Stimulated activated CD4-positive, alpha-beta T cell treated with anti-CD3 and anti-CD28 coated beads, Interleukin-1b, Interleukin-23, amount 100 ng/mL, for 1 hour (primary cell): ENCODE measurements around the gene VPS51.

Experiments used
- DNase-seq, 2 donors: peaks; one replicate each; pipeline ENCODE4 v3.0.0-alpha.2; 2020; ENCODE audit warnings: low read depth in 2 of 2

The VPS51 gene

DNA sequence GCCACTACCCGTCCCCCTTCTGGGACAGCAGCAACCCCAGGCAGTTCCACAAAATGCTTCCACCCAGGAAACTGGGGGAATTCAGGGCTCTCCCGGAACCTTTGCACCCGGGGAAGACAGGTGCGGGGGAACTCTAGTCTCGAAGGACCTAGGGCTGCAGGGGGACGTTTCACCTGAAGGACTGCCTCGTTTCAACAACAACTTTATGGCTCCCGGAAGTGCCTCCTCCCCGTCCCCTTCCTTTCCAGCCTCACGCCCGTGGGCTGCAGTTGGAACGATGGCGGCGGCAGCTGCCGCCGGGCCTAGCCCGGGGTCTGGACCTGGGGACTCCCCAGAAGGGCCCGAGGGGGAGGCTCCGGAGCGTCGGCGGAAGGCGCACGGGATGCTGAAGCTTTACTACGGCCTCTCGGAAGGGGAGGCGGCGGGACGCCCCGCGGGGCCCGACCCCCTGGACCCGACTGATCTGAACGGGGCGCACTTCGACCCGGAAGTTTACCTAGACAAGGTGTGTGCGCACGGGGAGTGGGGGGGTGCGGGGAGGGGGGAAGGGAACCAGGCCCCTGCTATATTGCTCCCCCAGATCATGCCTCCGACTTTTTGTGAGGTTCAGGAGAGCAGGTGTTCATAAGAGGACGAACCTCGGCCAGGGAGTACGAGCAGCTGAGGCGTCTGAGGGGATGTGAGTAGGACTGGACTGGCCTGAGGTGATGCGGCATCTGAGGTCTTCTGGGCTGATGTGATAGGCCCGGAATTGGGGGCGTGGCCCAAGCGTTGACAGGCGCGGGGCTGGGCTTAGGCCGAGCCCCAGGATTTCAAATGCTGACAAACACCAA, at the start of gene VPS51:
TSS of gene VPS51 (plus strand) at position 241 of the 833 bp plus-strand sequence. CDS start at position 278, 37 bp downstream.
- DNase-seq = peak; percentile 63 to 67

DNA sequence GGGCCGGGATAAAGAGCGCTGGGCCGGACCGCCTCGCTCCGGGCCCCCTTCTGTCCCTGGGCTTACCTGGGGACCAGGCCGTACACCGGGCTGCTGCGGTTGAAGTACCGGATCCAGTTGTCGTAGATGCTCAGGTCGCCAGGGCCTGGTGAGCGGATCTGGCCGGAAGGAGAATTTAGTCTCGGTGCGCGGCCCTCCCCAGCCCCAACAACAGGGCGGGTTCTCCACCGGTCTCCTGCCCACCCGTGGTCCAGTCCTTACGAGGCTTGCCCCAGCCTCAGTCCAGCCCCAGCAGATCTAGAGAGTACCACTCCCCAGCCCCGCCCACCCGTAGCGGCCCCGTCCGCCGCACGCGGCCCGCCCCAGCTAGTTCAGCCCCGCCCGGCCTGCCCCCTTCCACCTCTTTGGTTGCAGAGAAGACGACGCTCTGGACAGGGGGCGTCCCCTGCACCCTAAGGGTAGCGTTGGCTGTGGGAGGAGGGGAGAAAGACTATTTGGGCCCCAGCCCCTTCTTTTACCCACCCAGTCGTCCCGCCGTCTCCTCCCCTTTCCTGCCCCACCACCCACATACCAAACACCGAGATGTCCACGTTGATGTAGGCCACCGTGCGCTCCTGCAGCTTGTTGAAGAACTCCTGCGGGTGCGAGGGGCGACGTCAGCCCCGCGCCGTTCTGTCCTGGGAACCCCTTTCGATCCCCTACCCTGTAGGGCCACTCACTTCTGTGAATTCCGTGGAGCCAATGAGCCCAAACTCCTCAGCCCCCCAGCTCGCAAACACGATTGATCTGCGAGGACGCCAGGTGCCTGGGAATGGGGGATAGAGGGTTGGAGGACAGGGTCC, 48.2 kb upstream of the VPS51 start:
- DNase-seq = peak in 1 of 2 donors; percentile 2

DNA sequence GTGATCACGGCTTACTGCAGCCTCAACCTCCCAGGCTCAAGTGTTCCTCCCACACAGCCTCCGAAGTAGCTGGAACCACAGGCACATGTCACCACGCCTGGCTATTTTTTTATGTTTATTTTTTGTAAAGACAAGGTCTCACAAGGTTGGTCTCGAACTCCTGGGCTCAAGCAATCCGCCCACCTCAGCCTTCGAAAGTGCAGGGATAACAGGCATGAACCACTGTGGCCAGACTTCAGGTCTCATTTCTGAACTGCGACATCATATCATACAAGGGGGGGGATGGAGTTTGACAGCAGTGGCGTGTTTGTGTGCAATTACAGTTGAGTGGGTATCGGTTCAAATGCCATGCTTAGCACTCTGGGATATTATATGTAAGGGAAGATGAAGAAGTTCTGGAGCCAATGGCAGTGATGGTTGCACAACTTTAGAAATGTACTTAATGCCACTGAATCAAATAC, 44.6 kb upstream of the VPS51 start:
- no peak for DNase-seq

DNA sequence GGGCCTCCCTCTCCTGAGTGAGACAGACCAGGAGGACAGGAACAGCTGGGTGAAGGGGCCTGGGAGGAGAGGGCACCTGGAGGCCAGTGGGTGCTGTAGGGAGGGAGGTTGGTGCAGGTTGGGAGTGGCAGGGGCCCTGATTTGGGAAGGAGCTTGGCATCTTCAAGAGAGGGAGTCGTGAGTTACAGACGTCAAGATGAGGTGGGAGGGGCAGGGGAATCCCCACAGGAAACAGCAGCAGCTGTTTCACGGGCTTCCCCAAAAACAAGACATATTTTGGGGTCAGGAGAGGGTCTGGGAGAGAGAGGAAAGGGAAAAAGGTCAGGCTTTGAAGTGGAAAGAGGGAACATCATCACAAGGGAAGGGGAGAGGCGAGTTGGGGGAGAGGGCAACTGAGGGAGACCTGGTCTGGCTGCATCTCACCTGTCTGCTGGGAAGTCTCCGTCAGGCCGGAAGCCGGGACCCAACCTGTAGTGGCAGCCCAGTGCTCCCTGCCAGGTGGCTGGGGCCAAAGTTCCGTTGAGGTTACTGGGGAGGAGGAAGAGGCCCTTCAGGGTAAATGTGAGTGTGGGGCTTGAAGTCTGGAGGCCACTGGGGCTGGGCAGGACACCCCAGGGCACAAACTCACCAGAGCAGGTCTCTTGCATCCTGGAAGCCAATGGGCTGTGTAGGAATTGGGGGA, 42.0 kb upstream of the VPS51 start:
- DNase-seq = no peak

DNA sequence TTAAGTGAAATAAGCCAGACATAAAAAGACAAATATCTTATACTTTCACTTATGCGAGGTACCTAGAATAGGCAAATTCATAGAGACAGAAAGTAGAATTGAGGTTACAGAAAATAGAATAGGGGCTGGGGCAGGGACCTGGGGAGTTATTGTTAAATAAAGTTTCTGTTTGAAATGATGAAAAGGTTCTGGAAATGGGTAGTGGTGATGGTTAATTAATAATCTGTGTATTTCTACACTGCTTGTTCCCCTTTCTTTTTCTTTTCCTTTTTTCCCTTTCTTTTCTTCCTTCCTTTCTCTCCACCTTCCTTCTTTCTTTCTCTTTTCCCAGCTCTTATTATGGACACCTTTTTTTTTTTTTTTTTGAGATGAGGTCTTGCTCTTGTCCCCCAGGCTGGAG, 40.5 kb upstream of the VPS51 start:
- DNase-seq = no peak

DNA sequence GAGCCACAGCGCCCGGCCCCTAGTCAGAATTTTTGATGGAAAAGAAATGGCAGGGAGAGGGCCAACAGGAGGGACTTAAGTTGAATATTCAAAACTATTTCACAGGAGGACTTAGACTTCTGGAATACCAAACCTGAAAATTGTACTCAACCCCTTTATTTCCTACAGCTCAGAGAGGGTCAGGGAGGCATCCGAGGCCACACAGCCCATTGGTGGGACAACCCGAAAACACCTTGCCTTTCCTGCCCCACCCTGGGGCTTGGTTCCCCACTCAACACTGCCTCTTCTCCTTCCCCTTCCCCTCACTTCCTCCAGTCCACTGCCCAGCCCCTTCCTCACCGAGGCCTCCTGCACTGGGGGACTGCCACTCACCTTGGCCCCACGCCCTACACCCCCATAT, 39.0 kb upstream of the VPS51 start:
- DNase-seq = no peak

DNA sequence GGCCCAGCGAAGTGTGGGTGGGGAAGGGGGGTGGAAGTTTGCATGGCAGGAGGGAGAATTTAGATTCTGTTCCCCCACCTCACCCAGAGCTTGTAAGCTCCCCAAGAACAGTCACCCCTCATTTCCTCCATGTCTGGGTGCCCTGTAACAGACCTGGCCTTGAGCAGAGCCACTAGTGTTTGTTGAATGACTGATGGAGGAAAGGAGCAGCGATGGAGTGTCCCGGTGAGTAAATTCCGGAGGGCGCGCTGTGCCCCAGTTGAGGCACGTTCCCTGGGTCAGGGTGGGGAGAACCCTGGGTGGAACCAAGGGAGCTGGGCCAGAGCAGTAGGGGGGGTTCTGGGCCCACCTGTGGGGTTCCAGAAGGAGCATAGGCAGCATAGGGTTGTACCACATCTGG, 38.5 kb upstream of the VPS51 start:
- DNase-seq = no peak

DNA sequence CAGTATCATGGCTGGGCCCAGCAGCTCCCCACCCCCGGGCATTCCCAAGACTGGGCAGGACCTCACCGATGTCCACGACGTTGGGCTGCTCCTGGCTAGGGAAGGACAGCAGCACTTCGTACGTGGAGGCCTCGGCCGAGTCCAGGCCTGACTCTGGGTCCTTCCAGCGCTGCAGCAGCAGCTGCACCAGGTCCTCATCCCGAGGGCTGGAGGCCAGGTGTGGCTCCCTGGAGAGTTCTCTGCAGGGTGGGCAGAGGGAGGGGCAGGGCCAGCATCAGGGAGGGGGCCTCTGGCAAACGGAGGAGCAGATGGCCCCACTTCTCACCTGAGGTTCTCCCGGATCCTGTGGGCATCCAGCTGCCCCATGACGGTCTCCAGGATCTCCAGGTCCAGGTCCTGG, 38.0 kb upstream of the VPS51 start:
- DNase-seq = no peak

DNA sequence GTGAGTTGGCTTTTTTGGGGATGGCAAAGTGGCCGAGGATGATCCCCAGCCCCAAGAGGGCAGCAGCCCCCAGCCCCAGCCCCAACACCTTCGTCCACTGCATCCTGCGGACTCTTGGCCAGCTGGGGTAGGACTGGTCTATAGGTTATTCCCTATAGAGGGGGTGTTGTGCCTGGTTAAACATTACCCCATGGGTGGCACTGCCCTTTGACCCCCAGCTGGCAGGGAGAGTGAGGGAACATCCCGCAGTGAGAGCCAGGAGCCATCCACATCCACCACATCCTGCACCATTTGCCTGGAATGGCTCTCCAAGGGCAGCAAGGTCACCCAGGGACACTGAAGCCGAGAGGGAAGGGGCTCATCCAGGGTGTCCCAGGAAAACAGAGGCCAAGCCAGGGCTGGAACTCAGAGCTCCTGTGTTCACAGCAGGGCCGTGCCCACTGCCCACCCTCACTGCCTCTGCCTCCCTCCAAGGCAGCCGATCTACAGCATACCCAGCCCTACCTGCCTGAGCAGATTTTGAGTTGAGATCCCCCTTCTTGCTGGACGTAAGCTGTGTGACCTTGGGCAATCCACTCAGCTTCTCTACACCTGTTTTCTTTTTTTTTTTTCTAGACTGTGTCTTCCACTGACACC, 37.5 kb upstream of the VPS51 start, which contains the start of gene NAALADL1:
TSS of gene NAALADL1 (minus strand) at position 135 of the 636 bp plus-strand sequence. CDS start at position 103, 32 bp downstream.
- DNase-seq = no peak

DNA sequence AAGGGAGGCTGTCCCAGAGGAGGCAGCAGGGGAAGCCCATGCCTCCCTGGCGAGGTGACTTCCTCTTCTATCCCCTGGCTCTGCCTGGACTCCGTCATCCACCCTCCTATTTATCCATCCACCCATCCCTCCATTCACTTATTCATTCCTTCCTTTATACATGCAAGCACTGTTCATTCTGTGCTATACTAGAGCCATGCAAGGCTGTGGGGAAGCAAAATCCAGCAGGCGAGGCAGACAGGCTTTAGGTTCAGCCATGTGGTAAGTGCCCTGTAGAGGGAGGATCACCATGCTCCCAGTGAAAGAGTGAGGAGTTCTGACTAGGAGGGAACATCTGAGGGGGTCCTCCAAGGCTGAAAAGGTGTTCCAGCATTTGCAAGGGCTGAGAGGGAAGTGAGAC, 36.5 kb upstream of the VPS51 start:
- DNase-seq = no peak

DNA sequence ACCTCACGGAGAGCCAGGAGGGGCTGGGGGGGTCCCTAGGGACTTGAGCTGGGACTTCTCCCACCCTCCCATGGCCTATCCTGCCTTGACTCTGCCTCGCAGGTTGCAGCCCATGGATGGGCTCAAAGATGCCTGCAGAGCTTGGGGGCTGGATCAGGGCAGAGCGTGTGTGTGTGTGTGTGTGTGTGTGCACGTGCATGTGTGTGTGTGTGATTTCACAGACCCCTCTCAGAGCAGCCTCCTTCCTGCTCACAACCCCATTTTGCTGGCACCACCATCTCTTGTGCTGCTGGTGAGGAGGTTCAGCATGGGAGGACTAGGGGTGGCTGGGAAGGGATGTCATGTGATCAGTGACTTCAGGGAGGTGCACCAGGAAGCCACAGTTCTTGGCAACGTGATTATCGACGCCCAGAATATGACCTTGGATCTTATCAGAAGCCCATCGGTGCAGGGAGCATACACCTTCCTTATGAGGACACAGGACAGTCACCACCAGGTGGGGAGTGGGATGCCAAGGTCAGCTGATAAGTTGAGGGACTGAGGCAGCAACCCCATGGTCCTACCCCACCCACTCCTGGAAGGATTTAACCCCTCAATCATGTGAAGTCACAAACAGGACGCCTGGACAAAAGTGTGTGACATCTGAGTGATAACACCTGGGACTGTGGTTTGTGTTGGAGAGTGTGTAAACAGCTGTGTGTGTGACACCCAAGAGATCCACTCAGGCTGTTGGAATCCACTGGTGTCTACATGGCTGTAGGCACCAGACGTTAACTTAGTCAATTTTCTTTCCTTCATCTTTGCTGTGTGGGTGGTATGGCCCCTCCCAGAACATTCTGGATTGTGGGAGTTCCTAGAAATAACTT, 35.8 kb upstream of the VPS51 start:
- no peak for DNase-seq

DNA sequence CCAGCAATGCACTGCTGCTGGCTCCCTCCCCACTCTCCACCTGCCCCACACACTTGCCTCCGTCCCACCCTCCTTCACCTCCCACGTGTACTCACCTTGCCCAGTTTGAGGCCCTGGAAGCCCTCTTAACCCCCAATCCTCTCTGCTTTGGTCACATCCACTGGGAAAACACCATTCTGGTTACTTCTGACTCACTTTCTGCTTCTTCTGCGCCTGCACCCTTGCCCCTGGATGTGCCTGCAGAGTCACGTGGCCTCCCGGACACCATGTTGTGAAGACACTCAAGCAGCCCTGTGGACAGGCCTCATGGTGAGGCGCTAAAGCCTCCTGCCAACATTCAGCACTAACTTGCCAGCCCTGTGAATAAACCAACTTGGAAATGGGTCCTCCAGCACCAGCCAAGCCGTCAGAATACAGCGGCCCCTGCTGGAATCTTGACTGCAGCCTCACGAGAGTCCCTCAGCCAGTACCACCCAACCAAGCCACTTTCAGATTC, 35.1 kb upstream of the VPS51 start:
- DNase-seq = no peak

DNA sequence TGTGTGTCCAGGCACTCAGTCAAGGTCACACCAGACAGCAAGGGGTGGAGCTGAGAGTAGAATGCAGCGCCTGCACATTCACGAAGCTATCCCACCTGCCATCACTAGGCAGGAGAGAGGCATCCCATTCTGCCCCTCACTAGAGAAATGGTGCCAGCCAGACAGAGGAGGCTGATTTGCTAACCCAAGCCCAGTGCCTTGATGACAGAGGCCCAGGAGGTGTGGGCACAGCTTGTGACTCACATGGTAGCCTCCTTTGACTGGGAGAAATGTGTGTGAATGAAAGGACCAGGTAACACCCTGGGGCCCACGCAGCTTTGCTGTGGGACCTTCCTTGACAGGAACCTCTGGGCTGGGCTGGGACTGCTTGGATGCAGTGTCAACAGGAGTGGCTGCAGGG, 32.5 kb upstream of the VPS51 start:
- DNase-seq = no peak

DNA sequence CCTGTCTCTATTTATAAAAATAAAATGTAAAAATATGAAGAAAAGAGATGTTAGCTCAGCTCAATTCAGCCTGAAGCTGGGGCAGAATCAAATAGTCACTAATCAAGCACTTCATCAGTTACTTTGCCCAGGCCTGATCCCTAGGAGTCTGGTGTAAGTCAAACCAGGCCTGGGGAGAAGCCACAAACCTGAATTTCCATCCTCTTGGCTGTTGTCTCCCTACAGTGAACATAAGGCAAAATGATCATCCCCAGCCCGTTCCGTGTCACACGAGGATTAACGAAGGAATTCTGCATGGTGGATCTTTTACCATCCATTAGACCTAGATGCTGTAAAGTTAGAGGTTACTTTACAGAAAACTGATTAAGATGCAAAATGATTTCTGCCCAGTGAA, 31.2 kb upstream of the VPS51 start:
- DNase-seq = no peak

DNA sequence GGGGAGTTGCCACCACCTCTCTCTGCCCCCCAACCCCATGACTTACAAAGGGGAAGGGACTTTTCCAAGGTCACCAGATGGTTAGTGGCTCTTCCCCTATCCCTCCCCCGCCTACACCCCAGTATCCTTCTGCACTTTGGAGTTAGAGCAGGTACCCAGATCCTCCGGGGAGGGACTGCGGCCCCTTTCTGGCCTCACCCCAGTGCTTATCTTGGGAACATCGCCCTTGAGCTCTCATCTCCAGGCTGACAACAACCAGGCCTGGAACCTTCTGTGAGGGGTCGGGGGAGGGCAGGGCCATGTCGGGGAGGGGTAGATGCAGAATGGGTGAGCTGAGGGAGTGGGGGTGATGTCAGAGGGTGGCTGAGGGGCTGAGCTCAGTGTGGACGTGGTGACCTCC, 30.2 kb upstream of the VPS51 start:
- no peak for DNase-seq

DNA sequence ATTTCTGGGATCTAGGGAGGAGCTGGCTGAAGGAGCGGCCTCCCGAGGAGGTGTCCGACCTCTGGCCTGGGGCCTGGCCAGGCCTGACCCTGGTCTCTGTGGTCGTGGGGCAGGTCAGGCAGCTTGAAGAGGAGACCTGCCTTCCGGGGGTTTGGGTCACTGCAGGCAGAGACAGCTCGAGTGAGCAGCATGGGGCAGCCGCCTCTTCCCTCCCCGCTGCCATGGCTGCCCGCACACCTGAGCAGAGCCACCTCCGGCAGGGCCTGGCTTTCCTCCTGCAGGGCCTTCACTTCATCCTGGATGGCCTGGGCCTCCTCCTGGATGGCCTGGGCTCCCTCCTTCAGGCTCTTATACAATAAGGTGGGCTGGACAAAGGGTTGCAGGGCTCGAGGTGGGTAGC, 29.7 kb upstream of the VPS51 start:
- no peak for DNase-seq

DNA sequence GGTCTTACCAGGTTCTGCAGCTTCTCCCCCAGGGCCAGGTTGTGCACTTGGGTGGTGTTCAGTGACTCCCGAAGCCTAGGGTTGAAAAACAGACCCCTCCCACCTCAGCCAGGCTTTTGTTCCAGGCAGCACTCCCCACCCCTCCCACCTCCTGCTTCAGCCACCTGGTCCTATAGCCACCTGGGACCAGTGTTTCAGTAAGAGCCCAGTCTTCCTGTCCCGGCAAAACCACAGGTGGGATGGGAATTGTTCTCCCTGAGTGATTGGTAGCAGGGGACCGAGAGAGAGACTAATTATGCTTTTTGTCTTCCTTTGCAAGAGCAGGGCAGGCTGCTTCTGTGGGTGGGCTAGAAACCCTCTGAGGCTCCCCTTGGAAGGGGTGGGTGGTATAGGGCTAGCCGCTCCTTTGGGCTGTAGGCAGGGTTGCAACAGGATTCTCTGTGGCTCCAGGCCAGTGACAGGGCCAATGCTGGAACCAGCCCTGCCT, 29.2 kb upstream of the VPS51 start:
- DNase-seq = no peak

DNA sequence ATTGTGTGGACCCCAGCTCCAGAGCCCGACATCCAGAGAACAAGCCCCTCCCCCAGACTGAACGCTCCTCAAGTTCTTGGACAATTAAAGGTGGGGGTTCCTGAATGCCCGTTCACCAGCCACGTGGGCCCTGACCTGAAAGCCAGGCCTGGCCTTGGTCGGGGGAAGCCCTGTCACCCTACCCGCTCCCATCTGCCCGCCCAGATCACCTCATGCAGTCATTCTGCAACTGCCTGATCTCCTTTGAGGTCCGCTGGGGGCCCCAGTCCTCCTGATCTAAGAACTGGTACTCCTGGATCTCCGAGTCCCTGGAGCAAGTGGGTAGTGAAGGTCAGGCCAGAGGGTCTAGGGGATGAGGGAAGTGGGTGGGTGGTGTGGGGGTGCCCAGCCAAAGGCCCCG, 28.6 kb upstream of the VPS51 start:
- DNase-seq = no peak

DNA sequence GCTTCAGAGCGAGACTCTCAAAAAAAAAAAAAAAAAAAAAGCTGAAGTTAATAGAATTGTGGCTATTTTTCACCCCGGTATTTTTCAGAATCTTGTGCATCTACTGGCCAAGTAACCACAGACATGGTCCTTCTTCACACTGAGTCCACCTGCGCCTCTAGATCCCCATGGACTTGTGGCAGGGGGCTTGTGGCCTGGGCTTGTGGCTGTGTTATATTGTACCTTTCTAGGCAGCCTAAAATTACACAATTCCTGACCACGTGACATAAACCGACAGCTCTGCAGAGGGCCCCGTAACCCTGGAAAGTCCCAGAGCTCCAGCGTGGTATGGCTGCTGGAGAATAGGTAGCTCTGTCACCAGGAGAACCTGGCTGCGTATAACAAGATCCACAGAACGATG, 26.8 kb upstream of the VPS51 start:
- DNase-seq = no peak

DNA sequence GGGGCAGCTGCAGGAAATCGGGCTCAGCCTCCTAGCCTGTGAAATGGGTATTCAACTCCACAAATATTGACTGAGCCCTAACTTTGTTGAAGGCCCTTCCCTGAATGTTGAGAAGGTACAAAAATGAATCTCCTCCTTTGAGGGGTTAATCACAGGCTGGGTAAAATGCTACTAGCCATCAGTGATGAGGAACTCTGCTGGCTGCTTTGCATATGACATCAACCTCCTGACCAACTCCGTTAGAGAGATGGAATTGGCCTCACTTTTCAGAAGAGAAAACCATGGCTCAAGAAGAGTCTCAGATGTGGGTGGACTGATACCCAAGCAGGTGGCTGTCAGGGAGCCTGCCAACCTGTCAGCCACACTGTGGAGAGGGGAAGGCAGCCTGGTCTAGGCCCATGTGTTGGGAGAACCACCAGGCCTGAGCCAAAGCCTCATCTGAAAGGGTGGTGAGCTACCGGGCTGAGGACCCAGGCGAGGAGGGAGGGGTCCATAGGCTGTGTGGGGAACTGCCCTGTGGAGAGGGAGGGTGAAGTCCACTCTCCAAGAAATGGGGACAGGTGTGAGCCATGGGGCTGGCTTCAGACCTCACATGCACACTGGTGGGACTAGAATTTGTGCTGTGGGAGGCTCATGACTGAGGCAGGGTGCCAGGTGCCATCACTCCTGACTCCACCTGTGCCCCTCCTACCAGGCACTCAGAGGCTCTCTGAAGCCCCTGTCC, 23.9 kb upstream of the VPS51 start:
- DNase-seq = no peak
